ENCODE measurements around the gene TTC22. TPM values are rescaled to one million over a fixed set of nuclear protein-coding genes. Genes with fewer than 3 reads are reported as not detected.

Gene TTC22
- total RNA-seq, 1 experiment from 2014 or later, result 0.59 TPM

- Histone ChIP-seq H2AK5ac (ENCODE audit: insufficient read length, low read length) (no peak overlapping the region), H3K4ac (ENCODE audit: low read depth, low read length) (no peak overlapping the region), H3T11ph (ENCODE audit: low read length) (no peak overlapping the region), H3K79me1 (ENCODE audit: insufficient read depth, low read depth, low read length, poor library complexity, severe bottlenecking) (no peaks in the 10 kb centered on the region), H2BK15ac (ENCODE audit: low read depth, low read length) (no peak overlapping the region), H2BK5ac (ENCODE audit: insufficient read length, low read length) (no peak overlapping the region), H4K91ac (ENCODE audit: insufficient read length, low read depth, low read length) (no peak overlapping the region), H3K56ac (ENCODE audit: insufficient read length, low read depth, low read length) (no peak overlapping the region), H4K20me1 (ENCODE audit: control insufficient read depth, insufficient read depth, insufficient read length) (no peaks in the 10 kb centered on the region), H2BK12ac (ENCODE audit: insufficient read length, low read depth, low read length) (no peak overlapping the region), H3K9me3 (ENCODE audit: control insufficient read depth, low read depth, low read length) (no peaks in the 10 kb centered on the region), H2BK20ac (ENCODE audit: low read depth, low read length, poor library complexity, severe bottlenecking) (no peak overlapping the region), H4K8ac (replicated peaks; ENCODE audit: insufficient read length, low read depth, low read length) (no peak overlapping the region), H3K4me2 (ENCODE audit: insufficient read depth, insufficient read length, low read length) (no peak overlapping the region), H3K4me1 (ENCODE audit: insufficient read depth, low read length) (no peaks in the 10 kb centered on the region), H3K79me2 (ENCODE audit: insufficient read depth, low read length) (no peaks in the 10 kb centered on the region), H3K27ac (ENCODE audit: insufficient read length, low read depth, low read length) (no peak overlapping the region), H3K27me3 (ENCODE audit: insufficient read depth, low read length) (no peaks in the 10 kb centered on the region), H3K9ac (ENCODE audit: extremely low read depth, insufficient read length, low read length) (no peak overlapping the region), H3K23ac (ENCODE audit: insufficient read length, low read depth, low read length) (no peak overlapping the region), H3K23me2 (ENCODE audit: insufficient read length, low read depth, low read length, poor library complexity, severe bottlenecking) (no peaks in the 10 kb centered on the region), H4K5ac (ENCODE audit: insufficient read length, low read depth, low read length) (no peak overlapping the region), H2AFZ (ENCODE audit: low read length) (no peak overlapping the region), H3K18ac (ENCODE audit: insufficient read length, low read depth, low read length) (no peak overlapping the region), H3K14ac (ENCODE audit: insufficient read depth, low read length) (no peak overlapping the region), H2BK120ac (ENCODE audit: low read depth, low read length, poor library complexity, severe bottlenecking) (no peak overlapping the region)
- no CpG with 5 or more reads among the region's 4 CpGs for WGBS (ENCODE audit: extremely low coverage, insufficient read length, low lambda C conversion rate)
- no peaks in the 10 kb centered on the region for H3K27me3 Mint-ChIP-seq (ENCODE audit: low read depth)
- H3K36me3 Mint-ChIP-seq (ENCODE audit: insufficient read depth in 1 of 3, low read depth in 3 of 3), result peaks cover 25 to 60% (median 48%) of the 10 kb centered on the region in 3 experiments; a peak in 6 of 7 replicates
- H3K4me1 Mint-ChIP-seq, result 0 out of 4 replicates have a peak, but pooled peaks cover 0 to 3% of the 10 kb centered on the region in 2 experiments
- DNase-seq, result no peak
- H3K4me3 Mint-ChIP-seq, result no peak overlapping the region
- H3K9me3 Mint-ChIP-seq, result peaks cover 0 to 3% of the 10 kb centered on the region in 2 experiments; a peak in 2 of 5 replicates
- TF ChIP-seq CTCF (conservative IDR thresholded peaks at IDR 0.05), result no peak
- H3K27ac Mint-ChIP-seq, result no peak overlapping the region
These were observed 59.6 kb downstream of the TTC22 start for GRCh38 chr1:54741531-54741930.
